ENCODE measurements around the gene OR8D4.
"Not testable (repeated sequence)": the region's sequence is repeated elsewhere in the genome, so short reads cannot be mapped to it uniquely, and the experiment has no call there.

OR8D4 gene

DNA sequence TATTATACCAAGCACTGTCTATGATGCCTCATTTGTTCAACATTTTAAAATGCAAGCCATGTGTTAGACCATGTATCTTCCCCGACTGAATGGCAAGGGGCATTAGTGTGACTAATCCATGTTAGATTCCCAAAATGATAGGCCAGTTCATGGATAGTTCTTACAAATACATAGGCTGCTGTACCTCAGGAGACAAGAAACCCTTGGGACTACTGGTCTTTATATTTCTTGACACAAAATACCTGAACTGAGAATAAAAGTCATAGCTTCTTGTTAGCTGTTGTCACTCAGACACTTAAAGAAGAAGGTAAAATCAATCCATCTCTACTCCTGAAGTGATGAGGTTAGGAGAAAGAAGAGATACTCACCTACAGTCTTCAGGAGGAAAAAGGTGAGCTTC lies at the start of gene OR8D4:
Gene OR8D4 (plus strand): TSS at position 301 of the 400 bp plus-strand sequence. CDS start 4,265 bp downstream, outside the sequence.
- DNase-seq: no peak

DNA sequence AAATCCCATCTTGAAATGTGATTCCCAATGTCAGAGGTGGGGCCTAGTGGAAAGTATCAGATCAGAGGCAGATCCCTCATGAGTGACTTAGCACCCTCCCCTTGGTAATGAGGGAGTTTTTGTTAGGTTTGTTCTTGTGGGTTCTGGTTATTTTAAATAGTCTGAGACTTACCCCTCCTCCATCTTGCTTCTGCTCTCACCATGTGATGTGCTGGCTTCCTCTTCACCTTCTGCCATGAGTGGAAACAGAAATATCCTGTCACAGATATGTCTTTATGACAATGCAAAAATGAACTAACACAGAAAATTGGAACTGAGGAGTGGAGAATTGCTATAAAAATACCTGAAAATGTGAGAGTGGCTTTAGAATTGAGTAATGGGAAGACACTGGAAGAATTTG lies 49.6 kb upstream of the OR8D4 start:
- no peak for DNase-seq

DNA sequence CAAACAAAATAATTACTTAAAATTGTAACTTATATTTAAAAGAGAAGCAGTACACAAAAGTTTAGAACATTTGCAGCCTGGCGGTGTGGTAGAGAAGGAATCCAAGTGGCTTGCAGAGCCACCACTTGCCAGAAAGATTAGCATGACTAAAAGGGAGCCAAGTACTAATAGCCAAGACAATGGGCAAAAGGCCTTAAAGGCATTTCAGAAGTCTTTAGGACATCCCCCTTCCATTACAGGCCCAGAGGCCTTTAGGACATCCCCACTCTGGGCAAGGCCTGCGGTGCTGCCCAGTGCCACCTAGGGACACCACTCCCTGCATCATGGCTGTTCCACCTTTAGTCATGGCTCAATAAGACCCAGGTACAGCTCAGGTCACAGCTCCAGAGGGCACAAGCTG lies 48.9 kb upstream of the OR8D4 start:
- no peak for DNase-seq

DNA sequence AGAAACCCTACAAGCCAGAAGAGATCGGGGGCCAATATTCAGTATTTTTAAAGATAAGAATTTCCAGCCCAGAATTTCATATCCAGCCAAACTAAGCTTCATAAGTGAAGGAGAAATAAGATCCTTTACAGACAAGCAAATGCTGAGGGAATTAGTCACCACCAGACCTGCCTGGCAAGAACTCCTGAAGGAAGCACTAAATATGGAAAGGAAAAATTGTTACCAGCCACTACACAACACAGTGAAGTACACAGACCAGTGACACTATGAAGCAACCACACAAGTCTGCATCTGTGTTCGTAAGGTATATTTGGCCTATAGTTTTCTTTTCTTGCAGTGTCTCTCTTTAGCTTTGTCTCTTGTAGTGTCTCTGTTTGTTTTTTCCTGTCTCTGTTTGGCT lies 45.5 kb upstream of the OR8D4 start:
- DNase-seq: no peak

DNA sequence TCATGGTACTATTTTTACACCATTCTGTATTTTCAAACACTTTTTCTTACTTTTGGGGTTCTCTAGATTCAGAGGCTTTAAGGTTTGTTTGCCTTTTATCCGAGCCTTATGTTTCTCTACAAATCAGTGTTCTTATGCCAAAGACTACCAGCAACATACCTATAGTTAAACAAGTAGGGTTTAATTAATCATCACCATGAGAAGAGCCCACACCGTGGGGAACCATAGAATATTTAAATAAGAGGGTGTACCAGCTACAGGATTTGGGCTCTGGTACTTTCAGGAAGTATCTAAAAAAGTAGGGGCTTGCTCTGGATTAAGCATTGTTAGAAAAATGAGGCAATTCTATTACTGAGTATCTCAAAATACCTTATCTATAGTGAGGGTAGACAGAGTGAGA lies 42.2 kb upstream of the OR8D4 start:
- DNase-seq: no peak

DNA sequence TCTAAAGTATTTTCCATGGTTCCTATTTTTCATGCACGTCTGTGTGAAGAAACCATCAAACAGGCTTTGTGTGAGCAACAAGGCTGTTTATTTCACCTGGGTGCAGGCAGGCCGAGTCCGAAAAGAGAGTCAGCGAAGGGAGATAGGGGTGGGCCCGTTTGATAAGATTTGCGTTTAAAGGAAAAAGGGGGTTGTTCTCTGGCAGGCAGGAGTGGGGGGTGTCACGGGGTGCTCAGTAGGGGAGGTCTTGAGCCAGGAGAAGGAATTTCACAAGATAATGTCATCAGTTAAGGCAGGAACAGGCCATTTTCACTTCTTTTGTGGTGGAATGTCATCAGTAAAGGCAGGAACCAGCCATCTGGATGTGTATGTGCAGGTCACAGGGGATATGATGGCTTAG lies 36.7 kb upstream of the OR8D4 start:
- DNase-seq: not testable (repeated sequence)

DNA sequence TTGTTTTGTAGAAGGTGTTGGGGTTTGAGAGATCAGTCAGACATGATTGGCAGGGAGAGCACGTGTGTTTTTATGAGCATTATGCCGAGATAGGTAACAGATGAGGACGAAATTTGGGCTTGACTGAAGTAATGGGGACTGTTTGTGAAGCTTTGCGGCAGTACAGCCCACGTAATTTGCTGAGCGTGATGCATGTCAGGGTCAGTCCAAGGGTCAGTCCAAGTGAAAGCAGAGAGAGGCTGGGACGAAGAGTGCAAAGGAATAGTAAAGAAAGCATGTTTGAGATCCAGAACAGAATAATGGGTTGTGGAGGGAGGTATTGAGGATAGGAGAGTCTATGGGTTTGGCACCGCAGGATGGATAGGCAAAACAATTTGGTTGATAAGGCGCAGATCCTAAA lies 34.2 kb upstream of the OR8D4 start:
- DNase-seq: not testable (repeated sequence)

DNA sequence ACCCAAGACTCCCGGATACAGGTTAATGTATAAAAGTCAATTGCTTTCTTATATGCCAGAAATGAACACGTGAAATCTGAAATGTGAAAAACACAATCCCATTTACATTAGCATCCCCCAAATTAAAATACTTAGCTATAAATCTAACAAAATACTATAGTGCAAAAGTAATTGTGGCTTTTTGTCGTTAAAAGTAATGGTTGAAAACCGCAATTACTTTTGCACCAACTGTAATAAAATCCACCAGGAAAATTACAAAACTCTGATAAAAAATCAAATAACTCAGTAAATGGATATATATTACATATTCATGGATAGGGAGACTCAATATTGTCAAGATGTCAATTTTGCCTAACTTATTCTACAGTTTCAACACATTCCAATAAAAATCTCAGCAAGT lies 21.1 kb upstream of the OR8D4 start:
- no peak for DNase-seq

DNA sequence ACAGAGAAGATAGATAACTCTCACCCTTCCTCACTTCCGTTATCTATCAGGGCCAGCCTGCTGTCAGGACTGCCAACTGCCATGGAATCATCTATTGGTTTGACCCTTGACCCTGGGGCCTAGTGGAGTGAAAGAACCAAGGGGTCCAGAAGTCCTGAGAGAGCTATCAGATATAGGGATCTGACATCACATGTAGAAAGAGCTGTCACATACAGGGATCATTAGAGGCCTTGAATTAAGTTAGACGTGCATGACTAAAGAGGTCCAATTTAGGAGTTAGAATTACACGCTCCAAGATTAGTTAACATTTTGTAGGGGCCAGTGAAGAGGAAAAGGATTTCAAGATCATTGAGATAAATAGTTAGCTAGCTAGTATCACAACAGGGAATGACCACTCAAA lies 16.4 kb upstream of the OR8D4 start, which contains the start of gene TMEM225:
Gene TMEM225 (minus strand): TSS at position 101 of the 400 bp plus-strand sequence. CDS start 245 bp downstream, outside the sequence.
- no peak for DNase-seq

DNA sequence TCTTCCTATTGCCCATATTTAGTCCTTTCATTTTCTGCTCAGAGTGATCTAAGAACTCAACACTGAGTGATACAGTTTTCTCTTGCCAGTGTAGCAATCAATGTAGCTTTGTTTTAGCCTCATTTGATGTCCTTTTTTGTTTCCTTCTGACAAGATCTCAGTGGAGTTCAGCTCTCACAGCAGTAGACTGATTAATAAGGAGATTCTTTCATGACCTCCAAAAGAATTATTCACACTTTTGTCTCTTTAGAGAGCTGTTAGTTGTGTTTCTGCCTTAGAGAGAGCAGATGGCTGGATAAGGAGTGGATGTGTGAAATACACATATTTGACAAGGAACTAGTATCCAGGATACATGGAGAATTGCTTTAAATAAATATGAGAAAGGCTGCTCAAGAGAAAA lies 9.9 kb upstream of the OR8D4 start:
- no peak for DNase-seq

DNA sequence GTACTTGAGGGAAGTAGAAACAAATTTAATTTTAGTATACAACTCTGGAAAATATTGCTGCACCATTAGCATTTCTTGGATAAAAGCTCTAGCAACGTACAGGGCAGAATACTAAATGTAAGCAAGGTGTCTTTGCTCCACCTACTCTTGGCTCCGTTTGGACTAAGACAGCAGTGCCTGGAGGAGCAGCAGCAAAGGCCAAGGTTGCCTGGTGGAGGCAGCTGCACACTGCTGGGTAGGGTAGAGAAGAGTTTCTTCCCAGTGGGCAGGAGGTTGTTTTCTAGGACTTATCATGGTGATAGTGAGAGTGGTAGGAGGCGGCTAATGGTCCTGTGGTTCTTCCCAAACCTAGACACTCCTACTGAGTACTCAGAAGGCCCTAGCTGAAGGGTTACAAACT lies 2.2 kb upstream of the OR8D4 start:
- no peak for DNase-seq

DNA sequence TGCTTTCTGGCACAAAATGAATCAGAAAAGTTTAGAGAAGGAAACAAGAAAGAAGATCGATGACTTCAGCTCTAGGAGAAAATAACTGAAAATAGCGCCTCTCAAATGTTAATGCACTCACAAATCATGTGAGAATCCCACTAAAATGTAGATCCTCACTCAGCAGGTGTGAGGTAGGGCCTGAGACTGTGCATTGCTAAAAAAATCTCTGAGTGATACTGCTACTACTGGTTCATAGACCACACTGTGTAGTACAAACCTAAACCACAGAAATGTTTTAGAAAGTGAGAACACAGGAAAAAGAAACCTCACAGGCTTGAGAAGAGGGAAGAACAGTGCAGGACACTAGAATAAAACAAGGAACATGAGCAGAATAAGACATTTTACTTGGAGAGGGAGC lies 2.0 kb downstream of the OR8D4 start:
- no peak for DNase-seq

DNA sequence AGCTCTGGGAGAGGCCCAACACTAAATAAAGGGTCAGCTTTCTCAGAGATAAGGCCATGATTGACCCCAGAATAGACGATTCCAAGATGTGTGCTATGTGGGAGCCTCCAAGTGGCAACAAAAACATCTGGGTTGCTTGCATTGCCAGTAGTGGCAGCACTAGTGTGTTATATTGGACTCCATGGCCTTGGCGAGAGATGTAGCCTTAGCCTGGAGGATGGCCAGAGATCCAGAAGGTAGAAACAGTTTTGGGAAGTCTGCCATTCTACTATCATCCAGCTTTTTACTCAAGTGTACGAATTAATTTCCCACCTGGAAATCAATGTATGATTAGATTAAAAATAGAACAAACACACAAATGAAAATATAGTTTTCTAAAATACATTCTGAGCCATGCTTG lies 3.0 kb downstream of the OR8D4 start:
- no peak for DNase-seq

DNA sequence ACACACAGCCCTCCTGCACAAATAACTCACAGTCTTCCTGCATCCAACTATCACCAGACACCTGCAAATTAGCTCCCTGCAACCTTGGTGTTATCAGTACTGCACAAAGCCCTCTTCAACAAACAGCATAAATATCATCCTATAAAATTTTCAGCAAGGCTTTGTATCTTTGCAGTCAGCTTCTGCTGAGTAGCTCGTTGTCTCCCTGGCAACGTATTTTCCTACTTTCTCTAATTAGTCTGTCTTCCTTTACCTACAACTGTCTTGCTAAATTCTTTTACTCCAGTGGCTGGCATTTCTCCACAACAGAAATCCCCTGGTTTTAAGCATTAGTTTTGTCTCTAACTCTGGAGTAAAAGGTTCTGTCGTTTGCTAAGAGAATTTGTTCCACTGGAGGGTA lies 3.9 kb downstream of the OR8D4 start:
- DNase-seq: no peak

DNA sequence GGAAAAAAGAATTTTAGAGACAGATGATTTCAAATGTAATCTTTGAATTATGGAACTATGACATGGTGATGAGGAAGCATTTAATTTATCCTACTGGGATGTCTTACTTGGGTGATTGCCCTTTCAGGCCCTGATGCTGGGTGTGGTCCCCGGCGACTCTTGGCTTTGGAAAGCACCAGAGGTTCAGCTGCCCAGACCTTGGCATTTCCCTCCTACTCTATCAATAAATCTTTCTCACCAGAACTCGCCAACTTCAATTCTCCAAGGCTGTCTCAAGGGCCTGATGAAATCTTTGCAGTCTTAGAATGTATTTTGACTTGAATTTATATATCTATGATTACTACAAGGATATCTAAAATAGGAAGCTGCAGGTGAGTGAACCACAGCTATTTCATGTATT lies 19.0 kb downstream of the OR8D4 start:
- no peak for DNase-seq

DNA sequence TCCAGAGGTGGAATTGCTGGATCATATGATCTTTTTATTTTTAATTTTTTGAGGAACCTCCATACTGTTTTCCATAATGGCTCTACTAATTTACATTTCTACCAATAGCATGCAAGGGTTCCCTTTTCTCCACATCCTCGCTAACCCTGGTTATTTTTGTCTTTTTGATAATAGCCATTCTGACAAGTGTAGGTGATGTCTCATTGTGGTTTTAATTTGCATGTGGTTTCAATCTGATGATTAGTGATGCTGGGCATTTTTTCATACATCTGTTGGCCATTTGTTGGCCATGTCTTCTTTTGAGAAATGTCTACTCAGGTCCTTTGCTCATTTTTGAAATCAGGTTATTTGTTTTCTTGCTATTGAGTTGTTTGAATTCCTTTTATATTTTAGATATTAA lies 22.1 kb downstream of the OR8D4 start:
- no peak for DNase-seq

DNA sequence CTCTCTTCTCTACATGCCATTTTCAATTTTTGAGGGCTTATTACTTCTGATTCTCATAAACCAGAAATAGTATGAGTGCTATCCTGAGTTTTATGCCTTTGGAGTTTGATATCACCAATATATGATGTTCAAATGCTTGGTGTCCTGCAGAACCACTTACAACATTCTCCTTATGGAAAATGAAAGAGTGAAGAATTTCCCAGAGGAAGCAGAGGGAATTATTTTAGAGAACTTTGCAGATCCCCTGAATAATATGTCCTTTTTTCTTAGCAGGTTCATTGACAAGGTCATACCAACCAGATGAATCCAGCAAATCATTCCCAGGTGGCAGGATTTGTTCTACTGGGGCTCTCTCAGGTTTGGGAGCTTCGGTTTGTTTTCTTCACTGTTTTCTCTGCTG lies 37.4 kb downstream of the OR8D4 start, which contains the start of gene OR4D5:
Gene OR4D5 (plus strand): TSS at position 301 of the 400 bp plus-strand sequence. CDS start 0 bp downstream, at position 301.
- DNase-seq: no peak

DNA sequence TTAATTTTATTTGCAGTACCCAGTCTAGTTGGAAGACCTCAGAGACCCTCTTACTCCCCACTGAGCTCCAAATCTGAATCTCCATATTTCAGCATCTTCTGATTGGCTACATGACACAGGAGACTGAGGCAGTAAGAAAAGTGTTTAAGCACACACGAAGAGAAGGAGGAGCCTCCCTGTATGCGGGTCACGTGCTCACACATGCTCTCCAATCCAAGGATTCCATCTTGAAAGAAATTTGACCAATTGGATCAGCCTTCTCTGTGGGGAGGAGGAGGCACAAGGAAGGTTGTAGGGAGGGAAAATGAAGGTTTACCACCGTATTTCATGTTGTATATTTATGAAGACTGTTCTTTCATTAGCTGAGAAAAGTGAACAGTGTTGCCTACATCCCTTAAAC lies 40.4 kb downstream of the OR8D4 start:
- no peak for DNase-seq

DNA sequence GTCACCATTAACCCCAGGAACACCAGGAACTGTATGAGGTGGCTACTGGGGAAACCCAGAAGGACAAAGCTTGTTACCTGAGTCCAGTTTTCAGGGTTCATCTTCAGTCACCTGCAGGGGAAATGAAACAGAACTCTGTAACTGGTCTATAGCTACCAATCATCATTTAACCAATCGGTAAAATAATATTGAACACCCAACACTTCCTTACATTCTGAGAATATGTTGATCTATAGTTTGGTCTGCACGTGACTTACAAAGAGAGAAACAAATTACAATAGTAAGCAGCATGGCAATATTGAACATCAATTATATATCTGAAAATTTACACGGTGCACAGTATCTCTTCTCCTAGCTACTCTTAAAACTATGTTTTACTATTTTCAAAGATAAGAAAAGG lies 41.8 kb downstream of the OR8D4 start, which contains the start of gene OR6T1:
Gene OR6T1 (minus strand): TSS at position 101 of the 400 bp plus-strand sequence. CDS start 0 bp downstream, at position 101.
- DNase-seq: no peak

DNA sequence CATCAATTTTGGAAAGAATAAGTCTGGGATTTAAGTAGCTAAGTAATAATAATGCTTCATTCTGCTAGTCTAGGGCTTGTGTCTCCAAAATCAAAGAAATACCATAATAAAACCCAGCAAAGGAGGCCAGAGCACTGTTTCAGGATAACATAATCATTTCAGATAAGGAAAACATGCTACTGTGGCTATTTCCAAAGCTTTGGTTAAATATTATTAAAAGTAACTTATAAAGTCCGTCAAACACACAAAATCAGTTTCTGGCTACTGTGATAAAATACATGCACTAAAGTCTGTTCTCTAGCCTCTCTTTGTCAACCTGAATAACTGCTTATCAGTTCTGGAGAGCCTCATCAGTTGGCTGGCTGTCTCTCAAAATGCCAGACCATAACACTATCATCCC lies 43.2 kb downstream of the OR8D4 start:
- no peak for DNase-seq

DNA sequence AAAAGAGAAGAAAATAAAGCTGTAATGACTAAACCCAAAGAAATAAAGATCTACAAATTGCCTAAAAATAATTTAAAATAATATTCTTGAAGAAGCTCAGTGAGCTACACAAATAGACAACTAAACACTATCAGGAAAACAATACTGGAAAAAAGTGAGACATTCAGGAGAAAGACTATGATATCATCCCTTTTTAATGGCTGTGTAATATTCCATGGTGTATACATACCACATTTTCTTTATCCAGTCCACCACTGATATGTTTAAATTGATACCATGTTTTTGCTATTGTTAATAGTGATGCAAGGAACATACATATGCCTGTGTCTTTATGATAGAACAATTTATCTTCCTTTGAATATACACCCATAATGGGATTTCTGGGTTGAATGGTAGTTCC lies 54.8 kb downstream of the OR8D4 start:
- no peak for DNase-seq

Data from NCI-H2029 treated with DMSO at 0.1 percent for 48 hours (cell line).